GM08714 (cell line): ENCODE results near the gene BTG1.
A peak's percentile ranks its signal among the peaks of the same experiment; 100 is the strongest.

ENCODE experiments used
- H3K4me3 ChIP-seq: fragments of 200-500 bp; sonication (Bioruptor generic); 2 replicates; pipeline ENCODE4 v1.5.1; 2014; ENCODE audit warnings: mild to moderate bottlenecking, low read length, inconsistent platforms
- ZNF274 ChIP-seq: IDR thresholded peaks from 2 replicates; pipeline ENCODE4 v1.6.1; 2012; ENCODE audit warnings: mild to moderate bottlenecking, low read depth, low read length

BTG1 gene

DNA sequence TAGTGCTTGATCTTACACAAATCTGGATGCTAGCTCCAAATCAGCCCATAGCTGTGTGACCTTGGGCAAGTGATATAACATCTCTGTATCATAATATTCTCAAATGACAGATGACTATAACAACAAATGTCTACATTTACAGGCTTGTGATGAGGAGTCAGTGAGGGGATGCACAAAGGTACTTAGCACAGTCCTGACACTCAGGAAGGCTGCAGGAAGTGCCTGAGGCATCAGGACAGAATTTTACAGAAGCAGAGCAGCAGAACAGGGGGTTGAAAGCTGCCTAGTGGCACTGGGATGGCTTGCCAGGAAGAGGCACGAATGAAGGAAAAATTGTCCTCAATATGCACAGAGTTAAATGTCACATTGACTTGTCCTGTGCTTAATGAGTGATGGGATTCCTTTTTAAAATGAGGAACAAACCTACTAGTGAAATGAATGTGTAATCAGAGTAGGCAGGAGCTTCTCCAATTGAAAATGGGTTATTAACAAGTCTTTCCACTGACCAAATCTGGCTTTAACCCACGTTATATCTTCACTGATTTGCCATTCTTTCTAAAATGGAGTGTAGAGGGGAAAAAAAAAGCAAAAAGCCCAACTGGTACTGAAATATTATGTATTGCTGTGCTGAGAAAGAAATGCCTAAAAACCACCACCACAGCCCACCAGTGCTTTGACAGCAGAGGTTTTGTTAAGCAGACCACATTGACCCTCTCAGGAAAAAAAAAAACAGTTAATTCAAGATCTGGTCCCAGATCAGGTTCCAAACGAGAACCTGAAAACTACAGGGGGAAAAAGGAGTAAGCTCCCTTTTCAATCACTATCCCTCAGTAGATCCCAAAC lies 11.6 kb downstream of the BTG1 start:
- peak overlapping the region; percentile 57 for H3K4me3 ChIP-seq
- TF ChIP-seq ZNF274: no peak

DNA sequence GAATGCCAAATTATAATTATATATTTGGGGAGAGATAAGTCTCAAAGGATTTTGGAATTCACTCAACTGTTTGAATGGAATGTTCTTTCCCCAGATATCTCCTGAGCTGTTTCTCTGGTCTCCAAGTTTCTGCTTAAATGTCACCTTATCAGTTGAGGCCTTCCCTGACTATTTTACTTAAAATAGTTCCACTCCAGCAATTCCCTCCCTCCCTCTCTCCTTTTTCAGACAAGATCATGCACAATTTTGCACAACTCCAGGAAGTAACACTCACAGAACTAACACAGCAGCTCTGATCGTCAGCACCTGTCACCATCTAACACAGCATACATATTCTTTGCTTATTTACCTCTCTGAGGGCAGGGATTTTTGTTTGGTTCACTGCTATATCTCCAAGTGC lies 12.5 kb downstream of the BTG1 start:
- H3K4me3 ChIP-seq: peak overlapping the region; percentile 28; the same call in 1 of the 2 replicates
- no peak for TF ChIP-seq ZNF274

DNA sequence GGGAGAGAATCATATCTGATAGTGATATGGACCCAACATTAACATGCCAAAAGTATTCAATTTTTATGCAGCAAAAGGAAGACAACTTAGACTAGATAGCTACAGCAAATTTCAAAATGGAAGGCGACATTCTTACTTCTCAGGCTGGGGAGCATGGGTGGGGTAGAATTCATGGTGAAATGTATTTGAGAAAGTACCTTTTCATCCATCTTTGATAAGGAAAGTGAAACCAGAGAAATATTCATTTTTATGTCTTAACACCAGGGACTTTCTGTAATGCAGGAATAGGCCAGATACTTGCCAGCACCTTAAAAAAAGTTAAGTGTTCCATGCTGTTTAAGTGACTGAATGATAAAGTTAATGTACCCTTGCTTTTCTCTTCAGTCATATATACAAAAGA lies 13.4 kb downstream of the BTG1 start:
- H3K4me3 ChIP-seq: peak overlapping the region; percentile 25; the same call in 1 of the 2 replicates
- no peak for TF ChIP-seq ZNF274

DNA sequence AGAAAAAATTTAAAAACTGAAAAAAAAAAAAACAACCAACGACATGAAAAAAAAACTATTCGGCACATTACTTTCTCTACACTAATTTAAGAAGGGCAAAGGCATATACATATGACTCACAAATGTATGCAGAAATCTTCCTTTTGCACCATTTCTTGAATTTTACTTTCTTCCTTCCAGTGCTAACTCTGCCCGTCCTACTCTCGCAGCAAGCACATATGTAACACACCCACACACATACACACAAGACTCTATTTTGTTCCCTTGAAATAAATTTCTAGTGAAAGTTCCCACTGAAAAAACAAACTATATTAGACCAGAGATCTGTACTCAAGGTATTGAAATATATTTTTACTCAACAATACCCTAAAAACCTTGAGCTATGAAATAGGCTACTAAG lies 14.6 kb downstream of the BTG1 start:
- TF ChIP-seq ZNF274: no peak
- H3K4me3 ChIP-seq: no peak overlapping the region

DNA sequence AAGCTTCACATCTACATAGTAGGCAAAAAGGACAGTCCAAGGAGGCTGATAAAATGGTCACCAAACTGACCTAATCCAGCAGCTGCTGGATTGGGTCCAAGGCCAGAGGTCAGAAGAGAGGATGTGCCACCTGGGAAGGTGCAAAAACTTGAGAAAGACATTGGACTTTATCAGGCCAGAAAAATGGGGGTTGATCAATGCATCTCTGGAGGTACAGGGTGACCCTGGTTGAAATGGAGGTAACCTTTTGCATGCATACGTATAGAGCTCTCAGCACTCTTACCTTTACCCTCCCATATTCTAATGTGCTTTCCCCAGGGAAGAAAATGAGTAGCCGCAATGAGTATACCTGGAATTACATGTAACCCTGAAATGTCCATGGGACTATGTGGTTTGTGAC lies 16.0 kb downstream of the BTG1 start:
- H3K4me3 ChIP-seq: no peak overlapping the region
- no peak for TF ChIP-seq ZNF274

DNA sequence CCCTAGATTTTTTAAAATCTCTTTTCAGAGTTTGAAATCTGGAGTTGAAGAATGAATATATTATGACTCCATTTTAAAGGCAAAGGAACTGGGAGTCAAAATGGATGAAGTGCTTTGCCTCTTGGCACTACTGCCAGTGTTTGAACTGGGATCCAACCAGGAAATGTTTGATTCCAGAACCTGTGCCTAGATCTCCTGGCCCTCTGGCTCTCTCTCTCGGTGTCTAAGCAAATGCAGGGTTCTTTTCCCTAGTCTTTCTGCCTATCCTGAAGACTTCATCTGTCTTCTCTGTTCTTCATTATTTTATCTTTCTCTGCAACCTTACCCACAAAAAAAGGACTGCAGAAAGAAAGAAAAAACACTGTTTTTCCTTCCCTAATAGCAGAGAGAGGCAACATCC lies 17.0 kb downstream of the BTG1 start:
- no peak for TF ChIP-seq ZNF274
- H3K4me3 ChIP-seq: no peak overlapping the region

DNA sequence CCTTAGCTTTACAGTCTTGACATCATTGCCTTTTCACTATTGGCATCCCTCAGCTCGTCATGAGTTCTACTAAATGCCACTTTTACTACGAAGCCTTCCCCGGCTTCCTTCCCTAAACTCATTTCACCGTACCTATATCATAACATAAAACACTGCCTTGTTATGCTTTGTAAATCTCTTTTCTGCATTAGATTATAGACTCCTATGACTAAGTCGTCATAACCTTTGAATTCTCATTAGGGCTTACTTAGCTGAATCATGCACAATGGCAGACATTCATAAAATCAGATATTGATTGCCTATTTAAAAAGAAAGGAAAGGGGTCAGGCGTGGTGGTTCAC lies 21.0 kb downstream of the BTG1 start:
- H3K4me3 ChIP-seq: no peak overlapping the region
- TF ChIP-seq ZNF274: no peak

DNA sequence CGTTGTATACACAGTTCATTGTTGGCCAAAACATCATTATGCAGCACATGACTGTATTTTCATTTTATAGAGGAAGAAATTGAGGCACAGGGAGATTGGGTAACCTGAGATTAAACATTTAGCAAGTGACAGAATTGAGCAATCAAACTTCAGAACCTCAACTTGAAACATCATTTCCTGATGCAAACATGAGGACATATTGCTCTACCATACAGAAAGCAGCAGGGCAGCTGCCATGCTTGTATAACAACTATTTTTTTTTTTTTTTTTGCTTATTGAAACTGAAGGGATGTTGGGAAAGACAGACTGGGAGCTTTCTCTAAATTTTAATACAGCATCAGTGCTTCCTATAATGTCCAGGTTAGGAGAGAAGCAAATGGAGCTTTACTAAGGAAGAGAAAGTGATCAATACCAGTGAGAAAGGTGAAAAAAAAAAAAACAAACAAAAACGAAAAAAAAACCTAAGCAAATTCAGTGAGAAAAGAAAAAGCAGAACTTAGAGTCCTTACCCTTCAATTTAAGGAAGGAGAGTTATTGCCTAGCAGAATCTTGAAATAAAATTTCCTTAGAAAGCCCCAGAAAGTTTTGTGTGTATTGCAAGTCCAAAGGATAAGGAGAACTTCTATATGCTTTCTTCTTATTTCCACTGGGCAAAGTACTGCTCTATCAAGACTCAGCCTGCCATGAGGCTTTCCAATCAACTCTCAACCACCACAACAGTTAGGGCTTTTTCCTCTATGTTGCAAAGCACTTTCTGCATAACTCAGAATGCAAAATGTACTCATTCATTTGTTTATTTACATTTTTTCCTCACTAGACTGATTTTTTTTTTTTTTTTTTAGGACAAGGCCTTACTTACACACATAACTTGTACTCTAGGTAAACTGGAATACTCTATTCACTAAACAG lies 21.6 kb downstream of the BTG1 start:
- TF ChIP-seq ZNF274: no peak
- no peak overlapping the region for H3K4me3 ChIP-seq

DNA sequence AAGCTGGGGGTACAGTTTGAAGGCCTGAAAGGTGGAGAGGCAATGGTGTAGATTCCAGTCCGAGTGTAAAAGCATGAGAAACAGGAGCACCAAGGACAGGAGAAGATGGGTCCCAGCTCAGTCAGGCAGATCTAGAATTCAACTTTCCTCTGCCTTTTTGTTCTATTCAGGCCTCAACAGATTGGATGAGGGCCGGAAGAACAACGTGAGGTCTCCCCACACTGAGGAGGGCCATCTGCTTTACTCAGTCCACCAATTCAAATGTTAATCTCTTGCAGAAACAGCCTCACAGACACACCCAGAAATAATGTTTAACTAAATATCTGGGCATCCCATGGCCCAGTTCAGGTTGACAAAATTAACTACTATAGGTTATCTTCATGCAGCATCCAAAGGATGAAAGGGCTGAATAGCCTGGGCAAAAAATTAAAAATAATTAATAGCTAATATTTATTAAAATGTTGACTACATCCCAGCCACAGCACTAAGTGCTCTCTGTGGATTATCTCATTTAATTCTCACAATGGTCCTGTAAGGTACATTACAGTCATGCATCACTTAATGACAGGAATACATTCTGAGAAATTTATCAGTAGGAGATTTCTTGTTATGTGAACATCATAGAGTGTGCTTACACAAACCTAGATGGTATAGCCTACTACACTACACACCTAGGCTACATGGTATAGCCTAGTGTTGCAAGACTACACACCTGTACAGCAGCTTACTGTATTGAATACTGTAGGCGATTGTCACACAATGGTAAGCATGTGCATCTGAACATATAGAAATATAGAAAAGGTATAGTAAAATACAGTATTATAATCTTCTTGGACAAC lies 22.5 kb downstream of the BTG1 start:
- no peak overlapping the region for H3K4me3 ChIP-seq
- TF ChIP-seq ZNF274: no peak

DNA sequence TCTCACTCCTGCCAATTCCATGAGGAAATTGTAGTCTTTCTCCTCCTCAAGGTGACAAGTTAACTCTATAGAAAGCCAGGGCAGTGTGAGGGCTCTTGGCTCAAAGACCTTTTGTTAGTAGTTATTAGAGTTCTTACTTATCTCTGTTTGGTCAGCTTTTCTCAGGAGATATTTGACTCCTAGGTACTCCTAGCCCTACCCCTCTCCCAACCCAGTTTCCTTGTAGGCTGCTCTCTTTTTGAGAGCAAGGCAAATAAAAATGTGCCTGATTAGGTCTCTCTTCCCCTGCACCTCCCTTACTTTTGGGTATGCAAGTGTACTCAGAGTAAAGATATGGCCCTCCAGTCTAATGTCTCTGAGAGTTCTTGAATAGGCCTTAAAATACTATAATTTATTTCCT lies 23.8 kb downstream of the BTG1 start:
- TF ChIP-seq ZNF274: no peak
- no peak overlapping the region for H3K4me3 ChIP-seq

DNA sequence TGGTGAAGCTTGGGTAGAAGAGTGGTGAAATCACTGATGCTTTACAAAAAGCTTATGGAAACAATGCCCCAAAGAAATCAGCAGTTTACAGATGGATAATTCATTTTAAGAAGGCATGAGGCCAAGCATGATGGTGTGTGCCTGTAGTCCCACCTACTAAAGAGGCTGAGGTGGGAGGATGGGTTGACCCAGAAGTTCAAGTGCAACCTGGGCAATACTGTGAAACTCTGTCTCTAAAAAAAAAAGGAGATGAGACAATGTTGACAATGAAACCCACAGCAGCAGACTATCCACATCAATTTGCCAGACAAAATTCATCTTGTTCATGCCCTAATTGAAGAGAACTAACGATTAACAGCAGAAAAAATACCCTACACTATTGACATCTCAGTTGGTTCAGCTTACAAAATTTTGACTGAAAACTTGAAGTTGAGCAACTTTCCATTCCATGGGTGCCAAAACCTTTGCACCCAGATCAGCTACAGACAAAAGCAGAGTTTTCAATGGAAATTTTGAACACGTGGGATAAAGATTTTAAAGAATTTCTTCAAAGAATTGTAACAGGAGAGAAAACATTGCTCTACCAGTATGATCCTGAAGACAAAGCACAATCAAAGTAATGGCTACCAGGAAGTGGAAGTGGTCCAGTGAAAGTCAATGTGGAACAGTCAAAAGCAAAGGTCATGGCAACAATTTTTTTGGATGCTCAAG lies 26.7 kb downstream of the BTG1 start:
- H3K4me3 ChIP-seq: no peak overlapping the region
- TF ChIP-seq ZNF274: no peak

DNA sequence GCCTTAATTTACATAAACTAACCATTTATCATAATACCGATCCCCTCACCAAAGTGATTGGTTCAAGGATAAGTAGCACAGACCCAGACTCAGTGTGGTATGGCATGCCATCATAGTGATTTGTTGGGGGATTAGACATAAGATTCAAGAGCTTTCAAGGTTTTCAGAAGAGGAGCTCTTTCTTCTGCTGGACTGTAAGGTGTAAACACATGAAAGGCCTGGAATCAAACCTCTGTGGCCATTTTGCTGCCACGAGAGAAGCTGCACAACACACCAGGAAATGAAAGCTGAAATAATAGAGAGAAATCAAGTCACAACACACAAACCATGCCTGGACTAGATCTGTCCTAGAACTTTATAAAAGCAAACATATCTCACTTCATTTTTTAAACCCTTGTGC lies 30.8 kb downstream of the BTG1 start:
- no peak overlapping the region for H3K4me3 ChIP-seq
- TF ChIP-seq ZNF274: no peak

DNA sequence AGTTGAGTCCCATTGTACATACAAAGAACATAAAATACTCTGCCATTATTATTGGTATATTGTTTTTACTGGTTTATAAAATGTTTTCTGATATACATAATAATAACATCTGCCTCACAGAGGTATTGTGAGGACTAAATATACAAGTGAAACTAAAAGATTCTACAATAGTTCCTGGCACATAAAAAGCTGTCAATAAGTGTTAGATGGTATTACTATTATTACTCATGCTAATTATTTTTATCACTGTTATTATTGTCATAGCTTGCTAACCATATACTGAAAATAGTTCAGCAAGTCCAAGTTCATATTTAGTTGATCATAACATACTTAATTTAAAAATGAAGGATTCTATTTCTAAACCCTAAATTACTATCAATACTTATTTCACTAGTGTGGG lies 34.4 kb downstream of the BTG1 start:
- no peak for TF ChIP-seq ZNF274
- H3K4me3 ChIP-seq: no peak overlapping the region

DNA sequence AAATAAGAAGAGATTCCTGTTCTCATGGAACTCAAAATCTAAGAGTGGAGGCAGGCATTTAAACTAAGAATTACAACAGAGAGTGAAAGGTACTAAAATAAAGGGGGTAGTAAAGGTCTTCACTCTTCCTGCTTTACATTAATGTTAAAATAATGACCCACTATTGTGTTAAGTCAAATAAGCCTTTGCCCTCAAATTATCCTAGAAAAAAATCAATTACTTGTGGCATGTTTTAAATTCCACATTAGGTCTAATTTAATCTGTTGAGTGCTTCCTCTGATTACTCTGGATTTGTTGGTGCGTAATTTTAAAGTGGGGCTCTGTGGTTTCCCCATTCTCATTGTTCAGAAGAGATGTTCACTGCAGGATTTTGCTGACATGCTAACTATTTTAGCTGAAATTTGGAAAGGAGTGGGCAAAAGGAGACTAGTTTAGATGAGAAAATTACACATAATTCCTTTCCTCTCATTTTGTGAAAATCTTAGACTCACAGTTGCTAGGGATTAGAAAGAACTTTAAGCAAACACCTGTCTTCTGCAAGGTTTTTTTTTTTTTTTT lies 35.5 kb downstream of the BTG1 start:
- TF ChIP-seq ZNF274: no peak
- no peak overlapping the region for H3K4me3 ChIP-seq
